OCI-LY1 (cell line): ENCODE data around the gene PCF11.
A peak's percentile ranks its signal among the peaks of the same experiment; 100 is the strongest.

ENCODE experiments used
- H2AFZ ChIP-seq: fragments of 200-600 bp; sonication (generic), shearing (Covaris generic); 2 replicates; pipeline ENCODE4 v1.6.0; 2014; ENCODE audit warnings: antibody characterized with exemption, mild to moderate bottlenecking, low read length
- H3F3A ChIP-seq: fragments of 200-600 bp; sonication (generic), shearing (Covaris generic); 2 replicates; pipeline ENCODE4 v1.6.0; 2014; ENCODE audit warnings: mild to moderate bottlenecking, antibody characterized with exemption, low read length, moderate library complexity; ENCODE audit not compliant: insufficient read depth
- H3K27ac ChIP-seq: fragments of 200-600 bp; sonication (generic); 2 replicates; pipeline ENCODE4 v1.5.1; 2014; ENCODE audit warnings: low read length, mixed run types, mild to moderate bottlenecking, low read depth; ENCODE audit not compliant: poor library complexity, severe bottlenecking
- H3K27me3 ChIP-seq: fragments of 200-600 bp; sonication (generic); 2 replicates; pipeline ENCODE4 v1.6.0; 2014; ENCODE audit warnings: antibody characterized with exemption, mild to moderate bottlenecking, low read length, moderate library complexity; ENCODE audit not compliant: insufficient read depth
- H3K36me3 ChIP-seq: fragments of 200-600 bp; sonication (generic); 2 replicates; pipeline ENCODE4 v1.6.1; 2014; ENCODE audit warnings: mild to moderate bottlenecking, antibody characterized with exemption, low read length, moderate library complexity, mixed read lengths; ENCODE audit not compliant: insufficient read depth
- H3K4me1 ChIP-seq: fragments of 200-600 bp; sonication (generic); 2 replicates; pipeline ENCODE4 v1.5.1; 2014; ENCODE audit warnings: mild to moderate bottlenecking, low read length, moderate library complexity; ENCODE audit not compliant: insufficient read depth, severe bottlenecking
- H3K4me2 ChIP-seq: fragments of 200-600 bp; sonication (generic), shearing (Covaris generic); 2 replicates; pipeline ENCODE4 v1.6.1; 2014; ENCODE audit warnings: low read length
- H3K4me3 ChIP-seq: fragments of 200-600 bp; sonication (generic); 2 replicates; pipeline ENCODE4 v1.5.1; 2014; ENCODE audit warnings: low read length, low read depth, mild to moderate bottlenecking, mixed read lengths; ENCODE audit not compliant: poor library complexity, severe bottlenecking
- H3K79me2 ChIP-seq: fragments of 200-600 bp; shearing (Covaris generic); 2 replicates; pipeline ENCODE4 v1.6.1; 2016; ENCODE audit warnings: mixed run types, low read length, mixed read lengths; ENCODE audit not compliant: insufficient read depth
- H3K9ac ChIP-seq: fragments of 200-600 bp; sonication (generic), shearing (Covaris generic); 2 replicates; pipeline ENCODE4 v1.6.1; 2014; ENCODE audit warnings: mild to moderate bottlenecking, low read length, mixed read lengths
- H3K9me2 ChIP-seq: fragments of 200-600 bp; sonication (generic), shearing (Covaris generic); 2 replicates; pipeline ENCODE4 v1.6.1; 2014; ENCODE audit warnings: low read depth, mild to moderate bottlenecking, low read length, mixed read lengths
- H3K9me3 ChIP-seq: fragments of 200-600 bp; shearing (Covaris generic); 2 replicates; pipeline ENCODE4 v1.6.1; 2014; ENCODE audit warnings: low read length, mixed read lengths
- H4K20me1 ChIP-seq: fragments of 200-600 bp; sonication (generic), shearing (Covaris generic); 2 replicates; pipeline ENCODE4 v1.6.0; 2016; ENCODE audit warnings: mild to moderate bottlenecking, low read length; ENCODE audit not compliant: insufficient read depth
- EZH2 ChIP-seq: fragments of 200-600 bp; sonication (generic), shearing (Covaris generic); IDR thresholded peaks from 2 replicates; pipeline ENCODE4 v1.8.0; 2017; ENCODE audit warnings: borderline replicate concordance, mixed run types, mild to moderate bottlenecking, antibody characterized with exemption, low read length, moderate library complexity, mixed read lengths
- TF ChIP-seq, protein P1 (sequence below): fragments of 200-600 bp; sonication (generic), shearing (Covaris generic); IDR thresholded peaks from 2 replicates; pipeline ENCODE4 v1.5.1; 2017; ENCODE audit warnings: mild to moderate bottlenecking, antibody characterized with exemption, low read length, moderate library complexity, mixed read lengths

Gene PCF11

DNA sequence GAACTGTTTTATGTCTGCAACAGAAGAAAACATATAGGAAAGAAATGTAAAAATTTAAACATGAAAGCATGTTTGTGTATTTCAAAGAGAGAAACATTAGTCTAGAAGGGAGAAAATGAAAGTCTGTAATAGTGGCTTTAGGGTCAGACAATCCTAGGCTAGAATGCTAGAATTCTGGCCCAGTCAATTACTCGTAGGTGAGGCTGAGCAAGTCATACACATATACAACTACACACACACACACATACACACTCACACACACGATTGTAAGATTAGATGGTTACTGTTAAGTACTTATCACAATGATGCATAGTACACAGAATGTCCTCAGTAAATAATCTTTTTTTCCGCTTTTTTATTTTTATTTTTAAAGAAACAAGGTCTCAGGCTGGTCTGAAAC lies 37.7 kb upstream of the PCF11 start:
- Histone ChIP-seq H3K9me3 (no peaks in the 10 kb centered on the region), H3K27ac (peak overlapping the region; percentile 82), H4K20me1 (no peaks in the 10 kb centered on the region), H3K36me3 (no peaks in the 10 kb centered on the region), H3K4me3 (no peak overlapping the region), H3K9ac (no peak overlapping the region), H3K27me3 (no peaks in the 10 kb centered on the region), H3F3A (no peaks in the 10 kb centered on the region; the same call in 1 of the 2 replicates), H3K9me2 (no peaks in the 10 kb centered on the region), H3K4me1 (peaks cover 60% of the 10 kb centered on the region), H3K4me2 (no peak overlapping the region), H3K79me2 (no peaks in the 10 kb centered on the region), H2AFZ (peak overlapping the region; percentile 53; the same call in 1 of the 2 replicates)
- TF ChIP-seq, protein P1, sequence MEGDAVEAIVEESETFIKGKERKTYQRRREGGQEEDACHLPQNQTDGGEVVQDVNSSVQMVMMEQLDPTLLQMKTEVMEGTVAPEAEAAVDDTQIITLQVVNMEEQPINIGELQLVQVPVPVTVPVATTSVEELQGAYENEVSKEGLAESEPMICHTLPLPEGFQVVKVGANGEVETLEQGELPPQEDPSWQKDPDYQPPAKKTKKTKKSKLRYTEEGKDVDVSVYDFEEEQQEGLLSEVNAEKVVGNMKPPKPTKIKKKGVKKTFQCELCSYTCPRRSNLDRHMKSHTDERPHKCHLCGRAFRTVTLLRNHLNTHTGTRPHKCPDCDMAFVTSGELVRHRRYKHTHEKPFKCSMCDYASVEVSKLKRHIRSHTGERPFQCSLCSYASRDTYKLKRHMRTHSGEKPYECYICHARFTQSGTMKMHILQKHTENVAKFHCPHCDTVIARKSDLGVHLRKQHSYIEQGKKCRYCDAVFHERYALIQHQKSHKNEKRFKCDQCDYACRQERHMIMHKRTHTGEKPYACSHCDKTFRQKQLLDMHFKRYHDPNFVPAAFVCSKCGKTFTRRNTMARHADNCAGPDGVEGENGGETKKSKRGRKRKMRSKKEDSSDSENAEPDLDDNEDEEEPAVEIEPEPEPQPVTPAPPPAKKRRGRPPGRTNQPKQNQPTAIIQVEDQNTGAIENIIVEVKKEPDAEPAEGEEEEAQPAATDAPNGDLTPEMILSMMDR, result no peak
- TF ChIP-seq EZH2, result no peak

DNA sequence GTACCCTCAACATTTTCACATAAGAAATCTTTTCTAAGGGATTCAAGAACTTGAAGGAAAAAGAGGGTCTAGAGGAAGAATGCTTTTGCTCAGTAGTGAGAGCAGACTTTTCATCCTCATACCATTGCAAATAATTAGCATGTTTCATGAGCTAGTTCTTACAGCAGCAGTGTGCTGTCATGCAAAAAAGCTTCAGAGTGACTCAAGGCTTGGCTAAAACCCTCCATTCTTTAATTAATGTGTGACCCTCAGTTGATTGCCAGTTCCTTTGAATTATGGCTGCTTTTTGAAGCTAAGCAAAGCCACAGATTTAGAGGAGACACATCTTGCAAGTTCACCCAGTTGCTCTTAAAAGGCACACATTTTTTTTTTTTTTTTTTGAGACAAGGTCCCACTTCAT lies 36.6 kb upstream of the PCF11 start:
- Histone ChIP-seq H3K9ac (peak overlapping the region; percentile 21; the same call in 1 of the 2 replicates), H3K4me1 (peaks cover 59% of the 10 kb centered on the region), H3K4me3 (no peak overlapping the region), H2AFZ (peak overlapping the region; percentile 72), H3K9me2 (no peaks in the 10 kb centered on the region), H3K4me2 (no peak overlapping the region), H3K27me3 (no peaks in the 10 kb centered on the region), H3F3A (no peaks in the 10 kb centered on the region; the same call in 1 of the 2 replicates), H3K27ac (peak overlapping the region; percentile 82), H3K36me3 (no peaks in the 10 kb centered on the region), H4K20me1 (no peaks in the 10 kb centered on the region), H3K79me2 (no peaks in the 10 kb centered on the region), H3K9me3 (no peaks in the 10 kb centered on the region)
- TF ChIP-seq, protein P1, result no peak
- TF ChIP-seq EZH2, result no peak

DNA sequence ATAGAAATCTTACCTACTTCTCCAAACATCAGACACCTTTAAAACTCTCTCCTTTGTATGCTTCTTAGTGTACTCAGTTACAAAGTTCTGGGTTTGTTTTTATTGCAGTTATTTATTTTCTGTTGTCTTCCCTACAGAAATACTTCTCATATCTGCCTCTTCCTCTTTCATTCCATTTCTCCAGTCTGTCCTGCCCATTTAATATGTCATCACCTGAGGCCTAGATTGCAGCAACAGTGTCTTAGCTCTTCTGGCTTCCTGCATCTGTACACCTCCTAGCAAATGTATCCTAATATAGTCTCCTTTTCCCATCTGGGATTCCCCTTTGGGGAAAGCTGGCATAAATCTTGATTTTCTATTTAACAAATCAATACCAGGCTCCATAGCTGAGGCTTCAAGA lies 34.9 kb upstream of the PCF11 start:
- no peaks in the 10 kb centered on the region for H3K9me2 ChIP-seq
- no peaks in the 10 kb centered on the region for H4K20me1 ChIP-seq
- H3K27ac ChIP-seq, result no peak overlapping the region
- TF ChIP-seq, protein P1, result no peak
- no peak for TF ChIP-seq EZH2
- no peaks in the 10 kb centered on the region for H3K79me2 ChIP-seq
- no peaks in the 10 kb centered on the region for H3K9me3 ChIP-seq
- H3K9ac ChIP-seq, result no peak overlapping the region
- no peaks in the 10 kb centered on the region for H3K36me3 ChIP-seq
- H3K4me2 ChIP-seq, result no peak overlapping the region
- H3K4me3 ChIP-seq, result no peak overlapping the region
- no peaks in the 10 kb centered on the region for H3K27me3 ChIP-seq
- peaks cover 42% of the 10 kb centered on the region for H3K4me1 ChIP-seq
- no peaks in the 10 kb centered on the region; the same call in 1 of the 2 replicates for H3F3A ChIP-seq
- H2AFZ ChIP-seq, result no peak overlapping the region
